Lower lobe of right lung (tissue), 2 donors: ENCODE measurements around the gene ZNF778. TPM values are rescaled to one million over a fixed set of nuclear protein-coding genes. Genes with fewer than 3 reads are reported as not detected.
"Not testable (repeated sequence)": the region's sequence is repeated elsewhere in the genome, so short reads cannot be mapped to it uniquely, and the experiment has no call there.

Experiments
- ATAC-seq, 2 donors: fragments of 200-7000 bp; cut with Tn5 transposase; one replicate each; pipeline ENCODE4 v1.9.1; 2020 to 2022; ENCODE audit warnings: mild to moderate bottlenecking in 2 of 2, moderate library complexity in 2 of 2
- DNase-seq: peaks from one replicate; pipeline ENCODE4 v3.0.0-alpha.2; 2020
- H3K27ac ChIP-seq: fragments of 200-600 bp; one replicate; pipeline ENCODE4 v1.8.0; 2022
- H3K27me3 ChIP-seq: fragments of 200-600 bp; one replicate; pipeline ENCODE4 v1.8.0; 2022; ENCODE audit warnings: low read depth
- H3K36me3 ChIP-seq: fragments of 200-600 bp; one replicate; pipeline ENCODE4 v1.8.0; 2022; ENCODE audit warnings: mild to moderate bottlenecking
- H3K4me1 ChIP-seq: fragments of 200-600 bp; one replicate; pipeline ENCODE4 v1.8.0; 2022
- H3K4me3 ChIP-seq: fragments of 200-600 bp; one replicate; pipeline ENCODE4 v1.8.0; 2022; ENCODE audit warnings: mild to moderate bottlenecking
- H3K9me3 ChIP-seq: fragments of 200-600 bp; one replicate; pipeline ENCODE4 v1.8.0; 2022
- intact Hi-C: fragments of 100-400 bp; cut with DNase I; formaldehyde crosslinking; loops from one replicate; pipeline ENCODE4 v1.11.0; 2022
- total RNA-seq: library from RNA; stranded (reverse); fragmentation: NEBNext Ultra II Directional; extraction: Animal tissue kit (Norgen Biotek cat#: 25700); gene quantifications from one replicate; pipeline ENCODE4 v1.2.1, GENCODE V29; 2021
- TF ChIP-seq, protein P1 (sequence below): fragments of 200-600 bp; IDR thresholded peaks from one replicate; pipeline ENCODE4 v1.8.0; 2022; ENCODE audit warnings: antibody characterized with exemption, mild to moderate bottlenecking
- donor health status: DM: no; HTN: yes; CAD: no; lungs with severe emphysema.

ZNF778 gene
- total RNA-seq, 1 donor from 2014 or later = 9.7 TPM

DNA sequence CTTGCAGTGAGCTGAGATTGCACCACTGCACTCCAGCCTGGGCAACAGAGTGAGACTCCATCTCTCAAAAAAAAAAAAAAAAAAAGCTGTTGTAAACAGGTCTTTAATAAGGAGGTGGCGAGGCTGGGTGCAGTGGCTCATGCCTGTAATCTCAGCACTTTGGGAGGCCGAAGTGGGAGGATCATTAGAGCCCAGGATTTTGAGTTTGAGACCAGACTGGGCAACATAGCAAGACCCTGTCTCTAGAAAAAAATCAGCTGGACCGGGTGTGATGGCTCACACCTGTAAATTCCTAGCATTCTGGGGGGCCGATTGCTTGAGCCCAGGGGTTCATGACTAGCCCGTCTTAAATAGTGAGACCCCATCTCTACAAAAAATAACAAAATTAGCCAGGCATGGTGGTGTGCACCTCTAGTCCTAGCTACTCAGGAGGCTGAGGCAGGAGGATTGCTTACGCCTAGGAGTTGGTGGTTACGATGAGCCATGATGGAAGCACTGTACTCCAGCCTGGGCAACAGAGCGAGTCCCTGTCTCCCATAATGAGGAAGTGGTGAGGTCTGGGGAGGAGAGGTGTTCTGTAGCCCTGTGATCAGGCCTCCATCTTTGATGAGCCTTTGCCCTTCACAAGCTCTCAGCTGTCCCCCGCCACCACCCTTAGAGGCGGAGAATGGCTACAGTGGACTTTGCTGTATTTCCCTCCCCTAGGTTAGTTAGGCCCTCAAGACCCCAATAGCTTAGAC lies 36.2 kb downstream of the ZNF778 start:
- Histone ChIP-seq H3K27me3 (peaks cover 5% of the 10 kb centered on the region), H3K4me3 (no peak overlapping the region), H3K36me3 (no peaks in the 10 kb centered on the region), H3K27ac (no peak overlapping the region), H3K4me1 (peaks cover 16% of the 10 kb centered on the region), H3K9me3 (peaks cover 5% of the 10 kb centered on the region)
- no peak for ATAC-seq
- intact Hi-C loops = no loop called here
- TF ChIP-seq, protein P1, sequence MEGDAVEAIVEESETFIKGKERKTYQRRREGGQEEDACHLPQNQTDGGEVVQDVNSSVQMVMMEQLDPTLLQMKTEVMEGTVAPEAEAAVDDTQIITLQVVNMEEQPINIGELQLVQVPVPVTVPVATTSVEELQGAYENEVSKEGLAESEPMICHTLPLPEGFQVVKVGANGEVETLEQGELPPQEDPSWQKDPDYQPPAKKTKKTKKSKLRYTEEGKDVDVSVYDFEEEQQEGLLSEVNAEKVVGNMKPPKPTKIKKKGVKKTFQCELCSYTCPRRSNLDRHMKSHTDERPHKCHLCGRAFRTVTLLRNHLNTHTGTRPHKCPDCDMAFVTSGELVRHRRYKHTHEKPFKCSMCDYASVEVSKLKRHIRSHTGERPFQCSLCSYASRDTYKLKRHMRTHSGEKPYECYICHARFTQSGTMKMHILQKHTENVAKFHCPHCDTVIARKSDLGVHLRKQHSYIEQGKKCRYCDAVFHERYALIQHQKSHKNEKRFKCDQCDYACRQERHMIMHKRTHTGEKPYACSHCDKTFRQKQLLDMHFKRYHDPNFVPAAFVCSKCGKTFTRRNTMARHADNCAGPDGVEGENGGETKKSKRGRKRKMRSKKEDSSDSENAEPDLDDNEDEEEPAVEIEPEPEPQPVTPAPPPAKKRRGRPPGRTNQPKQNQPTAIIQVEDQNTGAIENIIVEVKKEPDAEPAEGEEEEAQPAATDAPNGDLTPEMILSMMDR = no peak
- DNase-seq = no peak

DNA sequence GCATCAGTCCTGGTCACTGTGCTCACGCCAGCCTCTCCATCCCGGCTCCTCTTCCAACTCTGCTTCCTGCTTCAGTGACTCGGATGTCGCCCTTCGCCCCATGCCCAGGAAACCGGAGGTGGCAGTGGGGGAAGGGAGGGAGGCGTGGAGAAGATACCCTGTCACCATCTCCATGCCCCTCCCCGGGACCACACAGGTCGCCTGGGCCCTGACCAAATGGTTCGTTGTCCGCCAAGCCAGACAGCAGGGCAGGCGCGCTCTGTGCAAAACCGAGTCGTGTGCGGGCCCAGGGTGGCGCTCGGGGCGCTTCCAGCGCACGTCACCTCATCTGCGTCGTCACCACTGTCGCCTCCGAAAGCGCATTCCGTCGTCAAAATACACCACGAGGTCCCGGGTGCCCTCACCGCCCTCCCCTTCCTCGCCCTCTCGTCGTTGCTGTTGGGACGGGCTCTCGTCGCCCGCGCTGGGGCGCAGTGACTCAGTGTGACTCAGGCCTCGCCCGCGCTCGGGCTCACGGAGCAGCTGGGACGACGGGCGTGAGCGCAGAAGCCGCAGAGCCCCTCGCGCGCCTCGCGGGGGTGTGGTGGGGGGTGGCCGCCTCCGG lies 39.2 kb downstream of the ZNF778 start:
- TF ChIP-seq, protein P1 = no peak
- DNase-seq (peak; percentile 70), ATAC-seq (peak; percentile 89 to 94)
- H3K27ac ChIP-seq = peak overlapping the region; percentile 24
- peak overlapping the region; percentile 55 for H3K4me3 ChIP-seq
- H3K9me3 ChIP-seq = no peaks in the 10 kb centered on the region
- no peaks in the 10 kb centered on the region for H3K36me3 ChIP-seq
- intact Hi-C loops = no loop called here
- peaks cover 22% of the 10 kb centered on the region for H3K4me1 ChIP-seq
- H3K27me3 ChIP-seq = peaks cover 5% of the 10 kb centered on the region

DNA sequence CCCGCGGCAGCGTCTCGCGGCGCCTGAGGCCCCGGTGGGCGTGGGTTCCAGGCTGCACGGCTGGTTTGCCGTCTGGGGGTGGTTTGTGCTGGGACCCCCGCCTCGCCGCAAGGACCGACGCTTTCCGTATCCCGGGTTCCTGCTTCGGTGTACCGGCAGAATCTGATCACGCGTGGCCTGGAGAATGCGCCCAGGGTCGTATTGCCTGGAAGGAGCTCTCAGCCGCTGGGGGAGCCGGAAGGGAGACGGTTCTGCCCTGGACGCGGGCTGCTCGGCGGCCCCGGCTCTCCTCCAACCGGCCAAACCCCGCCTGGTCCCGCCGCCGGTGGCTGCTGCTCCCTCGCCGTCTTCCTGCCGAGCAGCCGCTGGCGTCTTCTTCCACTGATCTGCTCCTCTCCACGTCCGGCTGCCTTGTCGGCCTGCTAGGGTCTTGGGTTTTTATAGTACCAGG lies 39.8 kb downstream of the ZNF778 start:
- DNase-seq (no peak), ATAC-seq (peak; percentile 56 to 64)
- H3K27me3 ChIP-seq = peaks cover 5% of the 10 kb centered on the region
- peak overlapping the region; percentile 24 for H3K27ac ChIP-seq
- TF ChIP-seq, protein P1 = no peak
- H3K4me3 ChIP-seq = peak overlapping the region; percentile 55
- H3K9me3 ChIP-seq = no peaks in the 10 kb centered on the region
- H3K36me3 ChIP-seq = no peaks in the 10 kb centered on the region
- intact Hi-C loops = no loop called here
- peaks cover 22% of the 10 kb centered on the region for H3K4me1 ChIP-seq

DNA sequence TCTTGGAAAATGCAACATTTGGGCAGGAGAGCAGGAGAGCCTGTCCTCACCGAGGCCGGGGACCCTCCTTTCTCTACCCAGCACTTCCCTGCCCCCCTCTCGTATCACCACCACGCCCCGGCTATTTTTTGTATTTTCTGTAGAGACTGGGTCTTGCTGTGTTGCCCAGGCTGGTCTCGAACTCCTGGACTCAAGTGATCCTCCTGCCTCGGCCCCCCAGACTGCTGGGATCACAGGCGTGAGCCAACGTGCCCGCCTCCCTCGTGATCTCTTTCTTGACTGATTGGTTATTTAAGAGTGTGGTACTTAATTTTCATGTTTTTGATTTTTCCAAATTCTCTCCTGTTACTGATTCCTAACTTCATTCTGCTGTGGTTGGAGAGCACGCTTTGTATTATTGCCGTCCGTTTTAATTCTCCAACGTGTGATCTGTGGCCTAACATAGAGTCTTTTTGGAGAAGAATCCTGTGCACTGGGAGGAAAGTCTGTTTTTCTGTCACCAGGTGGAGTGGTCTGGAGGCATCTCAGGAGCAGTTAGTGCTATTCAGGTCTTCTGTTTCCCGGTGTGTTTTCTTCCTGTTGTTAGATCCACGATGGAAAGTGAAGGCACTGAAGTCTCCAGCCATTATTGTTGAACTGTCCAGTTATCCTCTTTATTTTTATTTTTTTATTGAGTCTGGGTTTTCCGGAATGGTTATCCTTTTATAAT lies 40.4 kb downstream of the ZNF778 start:
- DNase-seq = no peak
- H3K4me3 ChIP-seq = peak overlapping the region; percentile 55
- no peak overlapping the region for H3K27ac ChIP-seq
- no peaks in the 10 kb centered on the region for H3K9me3 ChIP-seq
- intact Hi-C loops = no loop called here
- peaks cover 22% of the 10 kb centered on the region for H3K4me1 ChIP-seq
- no peak for ATAC-seq
- TF ChIP-seq, protein P1 = no peak
- peaks cover 5% of the 10 kb centered on the region for H3K27me3 ChIP-seq
- no peaks in the 10 kb centered on the region for H3K36me3 ChIP-seq

DNA sequence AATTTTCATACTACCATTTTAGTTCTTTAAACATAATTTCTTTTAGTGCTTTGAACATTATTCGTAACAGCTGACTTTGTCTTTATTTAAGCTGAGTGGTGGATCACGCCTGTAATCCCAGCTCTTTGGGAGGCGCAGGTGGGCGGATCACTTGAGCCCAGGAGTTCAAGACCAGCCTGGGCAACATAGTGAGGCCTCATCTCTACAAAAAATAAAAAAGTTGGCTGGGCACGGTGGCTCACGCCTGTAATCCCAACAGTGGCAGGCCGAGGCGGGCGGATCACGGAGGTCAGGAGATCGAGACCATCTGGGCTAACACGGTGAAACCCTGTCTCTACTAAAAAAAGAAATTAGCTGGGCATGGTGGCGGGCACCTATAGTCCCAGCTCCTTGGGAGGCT lies 42.4 kb downstream of the ZNF778 start:
- intact Hi-C loops = not testable (repeated sequence)

More for the DNA sequence above, 42.4 kb downstream of the ZNF778 start:
- not testable (repeated sequence) for H3K27me3 ChIP-seq, H3K27ac ChIP-seq, H3K9me3 ChIP-seq, DNase-seq, ATAC-seq, H3K36me3 ChIP-seq, H3K4me3 ChIP-seq
- H3K4me1 ChIP-seq = peaks cover 22% of the 10 kb centered on the region
